K562 (cell line): ENCODE data around the gene SKAP1. TPM values are rescaled to one million over a fixed set of nuclear protein-coding genes. Genes with fewer than 3 reads are reported as not detected.

ENCODE experiments used
- ARID2 ChIP-seq: fragments of 450-650 bp; IDR thresholded peaks from 2 replicates; pipeline ENCODE4 v1.6.1; 2017; ENCODE audit warnings: antibody characterized with exemption, mild to moderate bottlenecking
- CBFB ChIP-seq: sonication (generic); formaldehyde crosslinking; IDR thresholded peaks from 2 replicates; pipeline ENCODE4 v1.4.0; 2020; ENCODE audit warnings: mild to moderate bottlenecking, missing genetic modification reagents
- CTBP1 ChIP-seq: fragments of 450-650 bp; IDR thresholded peaks from 2 replicates; pipeline ENCODE4 v1.6.1; 2016; ENCODE audit warnings: borderline replicate concordance
- CTCFL ChIP-seq: IDR thresholded peaks from 2 replicates; pipeline ENCODE4 v1.6.1; 2011; ENCODE audit warnings: borderline replicate concordance, low read depth, mild to moderate bottlenecking, moderate library complexity, low read length; ENCODE audit not compliant: insufficient read depth, poor library complexity, severe bottlenecking
- EZH2 ChIP-seq: IDR thresholded peaks from 2 replicates; pipeline ENCODE4 v1.6.1; 2012; ENCODE audit warnings: low read depth, mild to moderate bottlenecking, inconsistent platforms, low read length, borderline replicate concordance
- ID3 ChIP-seq, 2 experiments: fragments of 250-450 bp in 1 of 2; fragments of 450-650 bp in 1 of 2; sonication (Bioruptor Pico) in 1 of 2; IDR thresholded peaks; 2 replicates each; pipeline versions ENCODE4 v1.6.1 to v1.8.0; 2016 to 2021; ENCODE audit warnings: mild to moderate bottlenecking in 2 of 2, moderate library complexity in 2 of 2, missing compliant biosample characterization in 1 of 2, missing genetic modification characterization in 1 of 2
- IFI16 ChIP-seq: fragments of 250-450 bp; sonication (Bioruptor Pico); IDR thresholded peaks from 2 replicates; pipeline ENCODE4 v2.1.2; 2022; ENCODE audit warnings: mild to moderate bottlenecking, inconsistent platforms
- JUND ChIP-seq, 2 experiments: IDR thresholded peaks; 2 replicates in 1 of 2; 3 replicates in 1 of 2; pipeline ENCODE4 v1.6.1; 2011; ENCODE audit warnings: borderline replicate concordance in 2 of 2, low read depth in 2 of 2, low read length in 2 of 2, improper control_type of control experiment in 1 of 2, missing biosample characterization in 1 of 2, missing genetic modification characterization in 1 of 2, missing genetic modification reagents in 1 of 2
- MIER1 ChIP-seq: fragments of 450-650 bp; IDR thresholded peaks from 2 replicates; pipeline ENCODE4 v1.6.1; 2016; ENCODE audit warnings: antibody characterized with exemption, mild to moderate bottlenecking, low read depth
- PTTG1 ChIP-seq: fragments of 450-650 bp; IDR thresholded peaks from 2 replicates; pipeline ENCODE4 v1.6.1; 2016; ENCODE audit warnings: low read depth, mild to moderate bottlenecking, missing genetic modification characterization, missing compliant biosample characterization
- RBM17 ChIP-seq: fragments of 200-400 bp; formaldehyde crosslinking; IDR thresholded peaks from 2 replicates; pipeline ENCODE4 v1.6.1; 2017; ENCODE audit warnings: low read depth, mild to moderate bottlenecking, low read length, borderline replicate concordance
- RCOR1 ChIP-seq, 2 experiments: IDR thresholded peaks; 2 replicates each; pipeline ENCODE4 v1.6.1; 2012; ENCODE audit warnings: low read depth in 2 of 2, low read length in 2 of 2, borderline replicate concordance in 1 of 2, improper control_type of control experiment in 1 of 2
- TAF9B ChIP-seq: fragments of 450-650 bp; IDR thresholded peaks from 2 replicates; pipeline ENCODE4 v1.6.1; 2018; ENCODE audit warnings: mild to moderate bottlenecking; ENCODE audit not compliant: partially characterized antibody
- ZNF41 ChIP-seq: fragments of 250-450 bp; sonication (Bioruptor Pico); conservative IDR thresholded peaks from 2 replicates; pipeline ENCODE4 v1.4.0; 2020; ENCODE audit warnings: mild to moderate bottlenecking
- ZNF507 ChIP-seq: conservative IDR thresholded peaks from 2 replicates; pipeline ENCODE4 v1.6.1; 2017; ENCODE audit warnings: missing genetic modification characterization, missing compliant biosample characterization
- ZNF644 ChIP-seq: fragments of 200-800 bp; sonication (Bioruptor generic); IDR thresholded peaks from 2 replicates; pipeline ENCODE4 v1.6.1; 2016; ENCODE audit warnings: low read depth, missing genetic modification characterization, missing compliant biosample characterization
- polyA plus RNA-seq, 8 experiments: library from polyadenylated mRNA; depleted of rRNA in 4 of 8; stranded (reverse) in 5 of 8; unstranded in 3 of 8; fragments of >200 nt; fragmentation: Nextera tagmentation in 2 of 8; fragmentation: Illumina TruSeq in 1 of 8; extraction: Ambion mirVana in 2 of 8; extraction: Trizol in 1 of 8; gene quantifications; 2 replicates each; pipeline versions ENCODE4 v1.2.1 to v1.2.3, GENCODE V29; 2011 to 2014; ENCODE audit warnings: inconsistent platforms in 1 of 8, missing spikeins in 1 of 8
- total RNA-seq, 7 experiments: library from RNA; depleted of rRNA in 6 of 7; stranded (reverse); fragments of >200 nt in 6 of 7; fragmentation: Illumina TruSeq in 2 of 7; extraction: Trizol in 2 of 7; gene quantifications; 2 replicates each; pipeline versions ENCODE4 v1.2.1 to v1.2.3, GENCODE V29; 2011 to 2021; ENCODE audit warnings: low replicate concordance in 1 of 7
- TF ChIP-seq, protein P1 (sequence below): fragments of 450-650 bp; IDR thresholded peaks from 2 replicates; pipeline ENCODE4 v1.6.1; 2016; ENCODE audit warnings: borderline replicate concordance
- TF ChIP-seq, protein P2 (sequence below): fragments of 450-650 bp; IDR thresholded peaks from 2 replicates; pipeline ENCODE4 v1.6.1; 2014; ENCODE audit warnings: low read depth, mild to moderate bottlenecking, moderate library complexity, borderline replicate concordance

Gene SKAP1
- total and polyA plus RNA-seq, 9 of the 15 experiments (the other 6 are each of a cell fraction or from before 2014, with no cell fraction given), result 0.06 to 0.80 (median 0.10) TPM; not detected in 4

DNA sequence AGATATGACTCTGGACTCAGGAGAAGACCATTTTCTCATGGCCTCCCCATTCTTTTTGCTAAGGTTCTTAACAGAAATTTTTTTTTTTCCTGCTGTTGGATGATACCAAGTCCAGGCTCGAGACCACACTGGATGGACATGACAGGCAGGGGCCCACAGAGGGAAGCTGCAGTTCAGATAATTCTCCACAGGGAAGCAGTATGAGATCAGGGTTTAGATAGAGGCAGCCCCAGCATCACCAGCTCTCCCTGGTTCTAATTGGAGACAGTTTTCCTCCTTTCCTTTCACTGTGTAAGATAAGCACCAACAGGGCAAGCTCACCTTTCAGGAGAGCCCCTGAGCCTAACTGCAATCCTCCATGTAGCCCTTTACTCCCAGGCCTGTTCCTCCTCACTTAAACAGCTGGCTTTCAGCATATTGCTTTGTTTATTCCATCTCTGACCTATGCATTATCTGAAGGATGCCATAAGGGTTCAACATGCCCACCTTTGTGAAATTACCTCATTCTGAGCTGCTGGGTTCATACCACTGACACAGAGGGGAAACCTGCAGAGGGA lies 214.4 kb downstream of the SKAP1 start (continued):
- TF ChIP-seq ZNF507 (tag) (no peak), CTBP1 (peak; percentile 52), EZH2 (no peak), JUND (IDR thresholded peaks at IDR 0.05; ENCODE audit: borderline replicate concordance, low read depth, low read length) (no peak), JUND (tag; IDR thresholded peaks at IDR 0.05; ENCODE audit: borderline replicate concordance, low read depth, low read length) (no peak), TAF9B (no peak), PTTG1 (tag) (no peak), ID3 (CRISPR knock-in tag; IDR thresholded peaks at IDR 0.05) (no peak), ID3 (tag; IDR thresholded peaks at IDR 0.05) (no peak), RCOR1 (IDR thresholded peaks at IDR 0.05; ENCODE audit: borderline replicate concordance in 1 of 2, low read depth in 2 of 2, low read length in 2 of 2) (peak in 1 of 2 experiments; percentile 36; a peak in 1 of 4 replicates), MIER1 (no peak), ARID2 (peak; percentile 70), ZNF644 (tag) (no peak), IFI16 (CRISPR knock-in tag) (no peak), CTCFL (no peak), CBFB (no peak), RBM17 (no peak), ZNF41 (no peak)
- TF ChIP-seq, protein P1, sequence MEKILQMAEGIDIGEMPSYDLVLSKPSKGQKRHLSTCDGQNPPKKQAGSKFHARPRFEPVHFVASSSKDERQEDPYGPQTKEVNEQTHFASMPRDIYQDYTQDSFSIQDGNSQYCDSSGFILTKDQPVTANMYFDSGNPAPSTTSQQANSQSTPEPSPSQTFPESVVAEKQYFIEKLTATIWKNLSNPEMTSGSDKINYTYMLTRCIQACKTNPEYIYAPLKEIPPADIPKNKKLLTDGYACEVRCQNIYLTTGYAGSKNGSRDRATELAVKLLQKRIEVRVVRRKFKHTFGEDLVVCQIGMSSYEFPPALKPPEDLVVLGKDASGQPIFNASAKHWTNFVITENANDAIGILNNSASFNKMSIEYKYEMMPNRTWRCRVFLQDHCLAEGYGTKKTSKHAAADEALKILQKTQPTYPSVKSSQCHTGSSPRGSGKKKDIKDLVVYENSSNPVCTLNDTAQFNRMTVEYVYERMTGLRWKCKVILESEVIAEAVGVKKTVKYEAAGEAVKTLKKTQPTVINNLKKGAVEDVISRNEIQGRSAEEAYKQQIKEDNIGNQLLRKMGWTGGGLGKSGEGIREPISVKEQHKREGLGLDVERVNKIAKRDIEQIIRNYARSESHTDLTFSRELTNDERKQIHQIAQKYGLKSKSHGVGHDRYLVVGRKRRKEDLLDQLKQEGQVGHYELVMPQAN, result no peak
- TF ChIP-seq, protein P2, sequence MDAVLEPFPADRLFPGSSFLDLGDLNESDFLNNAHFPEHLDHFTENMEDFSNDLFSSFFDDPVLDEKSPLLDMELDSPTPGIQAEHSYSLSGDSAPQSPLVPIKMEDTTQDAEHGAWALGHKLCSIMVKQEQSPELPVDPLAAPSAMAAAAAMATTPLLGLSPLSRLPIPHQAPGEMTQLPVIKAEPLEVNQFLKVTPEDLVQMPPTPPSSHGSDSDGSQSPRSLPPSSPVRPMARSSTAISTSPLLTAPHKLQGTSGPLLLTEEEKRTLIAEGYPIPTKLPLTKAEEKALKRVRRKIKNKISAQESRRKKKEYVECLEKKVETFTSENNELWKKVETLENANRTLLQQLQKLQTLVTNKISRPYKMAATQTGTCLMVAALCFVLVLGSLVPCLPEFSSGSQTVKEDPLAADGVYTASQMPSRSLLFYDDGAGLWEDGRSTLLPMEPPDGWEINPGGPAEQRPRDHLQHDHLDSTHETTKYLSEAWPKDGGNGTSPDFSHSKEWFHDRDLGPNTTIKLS, result no peak
